HAP-1 (cell line): ENCODE data around the gene FOLR2.
"Not testable (repeated sequence)": the region's sequence is repeated elsewhere in the genome, so short reads cannot be mapped to it uniquely, and the experiment has no call there.

Experiments used
- DNase-seq, 2 experiments: peaks; one replicate each; pipeline ENCODE4 v3.0.0-alpha.2; 2016 to 2020; ENCODE audit warnings: low spot score in 2 of 2
- H3K27me3 ChIP-seq: fragments of 250-450 bp; sonication (Bioruptor Pico); 2 replicates; pipeline ENCODE4 v1.5.1; 2020; ENCODE audit warnings: low read depth, mild to moderate bottlenecking, moderate library complexity
- H3K36me3 ChIP-seq: fragments of 250-450 bp; sonication (Bioruptor Pico); replicated peaks from 2 replicates; pipeline ENCODE4 v1.5.1; 2020; ENCODE audit warnings: mild to moderate bottlenecking
- H3K4me1 ChIP-seq: fragments of 250-450 bp; sonication (Bioruptor Pico); 2 replicates; pipeline ENCODE4 v1.5.1; 2020; ENCODE audit warnings: mild to moderate bottlenecking
- H3K4me3 ChIP-seq: fragments of 250-450 bp; sonication (Bioruptor Pico); 2 replicates; pipeline ENCODE4 v1.5.1; 2020; ENCODE audit warnings: mild to moderate bottlenecking, moderate library complexity
- H3K9me3 ChIP-seq: fragments of 250-450 bp; sonication (Bioruptor Pico); 2 replicates; pipeline ENCODE4 v1.5.1; 2020; ENCODE audit warnings: mild to moderate bottlenecking, moderate library complexity
- in situ Hi-C: fragments of 300-500 bp; cut with MboI; formaldehyde crosslinking; loops from 3 replicates; pipeline ENCODE4 v1.14.3; 2020; ENCODE audit warnings: low sequenced_read_pairs, inconsistent platforms, mixed read lengths

Gene FOLR2

DNA sequence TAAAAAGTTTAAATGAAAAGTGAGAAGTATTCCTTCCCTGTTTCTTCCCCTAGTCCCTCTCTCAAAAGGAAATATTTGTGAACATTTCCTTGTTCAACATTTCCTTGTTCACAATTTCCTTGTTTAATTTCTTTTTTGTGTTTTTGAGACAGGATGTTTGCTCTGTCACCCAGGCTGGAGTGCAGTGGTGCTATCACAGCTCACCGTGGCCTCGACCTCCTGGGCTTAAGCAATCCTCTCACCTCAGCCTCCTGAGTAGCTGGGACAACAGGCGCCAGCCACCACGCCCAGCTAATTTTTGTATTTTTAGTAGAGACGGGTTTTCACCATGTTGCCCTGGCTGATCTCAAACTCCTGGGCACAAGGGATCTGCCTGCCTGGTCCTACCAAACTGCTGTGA lies 50.4 kb downstream of the FOLR2 start:
- in situ Hi-C loops, H3K27me3 ChIP-seq, H3K4me3 ChIP-seq, H3K36me3 ChIP-seq, DNase-seq, H3K9me3 ChIP-seq, H3K4me1 ChIP-seq: not testable (repeated sequence)

DNA sequence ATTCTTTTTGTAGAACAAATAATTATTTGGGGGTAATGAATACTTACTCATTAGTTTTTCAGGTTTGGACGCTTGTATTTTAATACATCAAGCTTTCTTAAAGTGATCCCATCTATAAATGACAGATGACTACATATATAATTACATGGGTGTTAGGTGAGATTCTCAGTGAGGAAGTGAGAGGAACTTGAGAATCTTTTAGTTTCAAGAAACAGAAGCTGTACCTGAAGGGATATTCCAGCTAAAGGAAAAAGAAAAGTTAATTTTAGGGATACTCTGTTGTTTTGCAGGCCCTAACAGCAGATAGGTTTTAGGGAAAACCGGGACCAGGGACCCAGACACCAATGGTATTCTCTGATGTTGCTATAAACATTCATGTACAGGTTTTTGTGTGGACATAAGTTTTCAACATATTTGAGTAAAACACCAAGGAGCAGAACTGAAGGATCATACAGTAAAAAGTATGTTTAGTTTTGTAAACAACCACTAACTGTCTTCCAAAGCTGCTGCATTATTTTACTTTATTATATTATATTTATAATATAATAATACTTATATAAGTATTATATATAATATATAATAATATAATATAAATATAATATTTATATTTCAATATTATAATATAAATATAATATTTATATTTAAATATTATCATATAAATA lies 51.5 kb downstream of the FOLR2 start:
- H3K27me3 ChIP-seq = peaks cover 7% of the 10 kb centered on the region
- no peaks in the 10 kb centered on the region for H3K9me3 ChIP-seq
- in situ Hi-C loops = no loop called here
- DNase-seq = no peak
- H3K4me3 ChIP-seq = no peak overlapping the region
- H3K4me1 ChIP-seq = no peaks in the 10 kb centered on the region
- no peaks in the 10 kb centered on the region for H3K36me3 ChIP-seq
